ENCODE data around the gene RDH16.

The RDH16 gene

GRCh38 chr12:56932146-56932545 lies 25.3 kb downstream of the RDH16 start:
- DNase-seq: no peak
- no peak for TF ChIP-seq CTCF (IDR thresholded peaks at IDR 0.05)
- no peak overlapping the region for H3K27ac ChIP-seq
- no peaks in the 10 kb centered on the region for H3K4me1 ChIP-seq
- H3K4me3 ChIP-seq: no peak overlapping the region
- intact Hi-C loops (cut with DNase I; ENCODE audit: low total_unique reads): no loop called here
- no peaks in the 10 kb centered on the region for H3K36me3 ChIP-seq
- H3K9me3 ChIP-seq: no peaks in the 10 kb centered on the region
- no peaks in the 10 kb centered on the region for H3K27me3 ChIP-seq

DNA sequence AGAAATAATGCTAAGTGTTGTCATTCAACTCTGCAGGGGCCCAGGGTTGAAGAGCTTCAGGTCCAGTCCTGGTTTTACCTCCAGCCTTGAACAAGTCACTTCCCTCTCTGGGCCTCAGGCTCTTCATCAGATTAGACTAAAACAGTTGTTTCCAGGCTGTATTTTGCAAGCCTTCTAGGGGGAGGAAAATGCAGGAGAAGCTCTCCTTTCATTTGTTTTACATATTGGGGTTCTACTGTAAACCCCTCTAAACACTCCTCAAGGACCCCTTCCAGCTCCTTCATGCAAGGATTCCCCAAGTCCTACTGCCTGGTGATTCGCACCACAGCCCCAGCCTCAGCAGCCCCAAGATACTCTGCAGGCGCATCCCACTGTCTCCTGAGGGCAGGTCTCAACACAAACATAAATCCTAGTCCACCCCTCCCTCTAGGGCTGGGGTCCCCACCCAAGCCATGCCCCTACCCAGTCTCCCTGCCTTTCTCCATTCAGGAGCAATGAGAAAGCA lies 25.9 kb downstream of the RDH16 start:
- intact Hi-C loops (cut with DNase I; ENCODE audit: low total_unique reads): no loop called here
- TF ChIP-seq CTCF (IDR thresholded peaks at IDR 0.05): no peak
- H3K27ac ChIP-seq: no peak overlapping the region
- no peak overlapping the region for H3K4me3 ChIP-seq
- no peaks in the 10 kb centered on the region for H3K27me3 ChIP-seq
- H3K4me1 ChIP-seq: no peaks in the 10 kb centered on the region
- H3K9me3 ChIP-seq: no peaks in the 10 kb centered on the region
- no peak for DNase-seq
- H3K36me3 ChIP-seq: no peaks in the 10 kb centered on the region

- TF ChIP-seq CTCF (IDR thresholded peaks at IDR 0.05): no peak
- intact Hi-C loops (cut with DNase I; ENCODE audit: low total_unique reads): no loop called here
- Histone ChIP-seq H3K36me3 (no peaks in the 10 kb centered on the region), H3K27ac (no peak overlapping the region), H3K27me3 (no peaks in the 10 kb centered on the region), H3K4me3 (no peak overlapping the region), H3K4me1 (no peaks in the 10 kb centered on the region), H3K9me3 (no peaks in the 10 kb centered on the region)
- DNase-seq: no peak
Observed at GRCh38 chr12:56930241-56930640, 27.2 kb downstream of the RDH16 start.

- Histone ChIP-seq H3K27me3 (no peaks in the 10 kb centered on the region), H3K9me3 (no peaks in the 10 kb centered on the region), H3K27ac (no peak overlapping the region), H3K36me3 (no peaks in the 10 kb centered on the region), H3K4me3 (no peak overlapping the region), H3K4me1 (no peaks in the 10 kb centered on the region)
- TF ChIP-seq CTCF (IDR thresholded peaks at IDR 0.05): no peak
- DNase-seq: no peak
- intact Hi-C loops (cut with DNase I; ENCODE audit: low total_unique reads): no loop called here
Observed at GRCh38 chr12:56929780-56930179, 27.6 kb downstream of the RDH16 start.

DNA sequence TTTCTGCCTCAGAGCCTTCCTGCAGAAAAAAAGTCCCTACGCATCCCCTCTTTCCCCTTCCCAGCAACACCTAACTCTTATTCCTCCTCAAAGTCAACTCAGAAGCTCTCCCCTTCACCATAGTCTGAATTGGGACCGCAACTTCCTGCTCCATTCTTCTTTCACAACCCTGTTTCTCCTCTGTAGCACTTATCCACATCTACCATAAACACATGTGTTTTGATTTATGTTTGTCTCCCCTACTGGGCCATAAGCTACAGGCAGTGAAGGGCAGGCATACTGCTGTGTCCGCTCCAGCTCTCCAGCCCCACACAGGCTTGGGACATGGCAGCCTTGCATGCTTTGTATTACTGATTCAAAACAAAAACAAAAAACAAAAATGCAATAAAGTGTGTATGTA lies 29.1 kb downstream of the RDH16 start:
- DNase-seq: no peak
- intact Hi-C loops (cut with DNase I; ENCODE audit: low total_unique reads): no loop called here
- TF ChIP-seq CTCF (IDR thresholded peaks at IDR 0.05): no peak
- H3K27me3 ChIP-seq: no peaks in the 10 kb centered on the region
- H3K36me3 ChIP-seq: no peaks in the 10 kb centered on the region
- H3K27ac ChIP-seq: no peak overlapping the region
- no peaks in the 10 kb centered on the region for H3K9me3 ChIP-seq
- H3K4me3 ChIP-seq: no peak overlapping the region
- H3K4me1 ChIP-seq: no peaks in the 10 kb centered on the region

- no peaks in the 10 kb centered on the region for H3K9me3 ChIP-seq
- no peak for TF ChIP-seq CTCF (IDR thresholded peaks at IDR 0.05)
- no peak overlapping the region for H3K27ac ChIP-seq
- no peak for DNase-seq
- no peak overlapping the region for H3K4me3 ChIP-seq
- no peaks in the 10 kb centered on the region for H3K4me1 ChIP-seq
- no peaks in the 10 kb centered on the region for H3K36me3 ChIP-seq
- intact Hi-C loops (cut with DNase I; ENCODE audit: low total_unique reads): no loop called here
- H3K27me3 ChIP-seq: no peaks in the 10 kb centered on the region
Observed at GRCh38 chr12:56927281-56927680, 30.1 kb downstream of the RDH16 start.
